SK-N-SH treated with all-trans-retinoic acid at 6 μM for 48 hours (cell line): ENCODE data around the gene PDSS1.

Experiments
- ATAC-seq: fragments of 200-7000 bp; cut with Tn5 transposase; 3 replicates; pipeline ENCODE4 v1.9.1; 2020; ENCODE audit warnings: mild to moderate bottlenecking, moderate library complexity
- BACH2 ChIP-seq: fragments of 250-450 bp; sonication (Bioruptor Pico); IDR thresholded peaks from 2 replicates; pipeline ENCODE4 v1.9.0; 2021; ENCODE audit warnings: mild to moderate bottlenecking, borderline replicate concordance
- CSDC2 ChIP-seq: fragments of 250-450 bp; sonication (Bioruptor Pico); IDR thresholded peaks from 2 replicates; pipeline ENCODE4 v1.5.0; 2020; ENCODE audit warnings: mild to moderate bottlenecking, moderate library complexity
- ISL1 ChIP-seq: fragments of 250-450 bp; sonication (Bioruptor Pico); IDR thresholded peaks from 2 replicates; pipeline ENCODE4 v2.1.2; 2022; ENCODE audit warnings: mild to moderate bottlenecking, moderate library complexity
- OSR1 ChIP-seq: fragments of 250-450 bp; sonication (Bioruptor Pico); IDR thresholded peaks from 2 replicates; pipeline ENCODE4 v1.8.0; 2022; ENCODE audit warnings: moderate library complexity, mild to moderate bottlenecking, inconsistent platforms
- RARB ChIP-seq: fragments of 250-450 bp; sonication (Bioruptor Pico); IDR thresholded peaks from 2 replicates; pipeline ENCODE4 v1.8.0; 2021; ENCODE audit warnings: mild to moderate bottlenecking, moderate library complexity
- SNAI2 ChIP-seq: fragments of 250-450 bp; sonication (Bioruptor Pico); IDR thresholded peaks from 2 replicates; pipeline ENCODE4 v1.5.0; 2020; ENCODE audit warnings: mild to moderate bottlenecking, moderate library complexity
- TCF4 ChIP-seq: fragments of 250-450 bp; sonication (Bioruptor Pico); IDR thresholded peaks from 2 replicates; pipeline ENCODE4 v1.8.0; 2021; ENCODE audit warnings: mild to moderate bottlenecking, moderate library complexity, borderline replicate concordance
- TOX ChIP-seq: fragments of 250-450 bp; sonication (Bioruptor Pico); IDR thresholded peaks from 2 replicates; pipeline ENCODE4 v1.8.0; 2021; ENCODE audit warnings: mild to moderate bottlenecking, moderate library complexity, borderline replicate concordance
- ZC3H10 ChIP-seq: fragments of 250-450 bp; sonication (Bioruptor Pico); IDR thresholded peaks from 2 replicates; pipeline ENCODE4 v1.5.1; 2021; ENCODE audit warnings: mild to moderate bottlenecking, moderate library complexity
- ZFP3 ChIP-seq: fragments of 250-450 bp; sonication (Bioruptor Pico); IDR thresholded peaks from 2 replicates; pipeline ENCODE4 v1.5.0; 2020; ENCODE audit warnings: mild to moderate bottlenecking, moderate library complexity
- ZFP30 ChIP-seq: fragments of 450-650 bp; formaldehyde crosslinking; IDR thresholded peaks from 2 replicates; pipeline ENCODE4 v1.5.0; 2022; ENCODE audit warnings: mild to moderate bottlenecking, moderate library complexity
- ZNF565 ChIP-seq: fragments of 450-650 bp; formaldehyde crosslinking; conservative IDR thresholded peaks from 2 replicates; pipeline ENCODE4 v1.5.0; 2020; ENCODE audit warnings: low read depth, mild to moderate bottlenecking, moderate library complexity
- ZNF70 ChIP-seq: fragments of 450-650 bp; formaldehyde crosslinking; IDR thresholded peaks from 2 replicates; pipeline ENCODE4 v1.5.0; 2020; ENCODE audit warnings: mild to moderate bottlenecking, moderate library complexity
- ZNF8 ChIP-seq: fragments of 450-650 bp; formaldehyde crosslinking; IDR thresholded peaks from 2 replicates; pipeline ENCODE4 v1.5.0; 2020; ENCODE audit warnings: mild to moderate bottlenecking, moderate library complexity
- TF ChIP-seq, protein P1 (sequence below): fragments of 250-450 bp; sonication (Bioruptor Pico); IDR thresholded peaks from 2 replicates; pipeline ENCODE4 v1.5.0; 2020; ENCODE audit warnings: mild to moderate bottlenecking, moderate library complexity
- TF ChIP-seq, protein P2 (sequence below): fragments of 250-450 bp; sonication (Bioruptor Pico); IDR thresholded peaks from 2 replicates; pipeline ENCODE4 v1.5.1; 2020; ENCODE audit warnings: low read depth, mild to moderate bottlenecking, moderate library complexity
- TF ChIP-seq, protein P3 (sequence below): fragments of 250-450 bp; sonication (Bioruptor Pico); IDR thresholded peaks from 2 replicates; pipeline ENCODE4 v1.8.0; 2021; ENCODE audit warnings: low read depth, mild to moderate bottlenecking, moderate library complexity, borderline replicate concordance
- TF ChIP-seq, protein P4 (sequence below): fragments of 250-450 bp; sonication (Bioruptor Pico); IDR thresholded peaks from 2 replicates; pipeline ENCODE4 v1.5.1; 2021; ENCODE audit warnings: mild to moderate bottlenecking, moderate library complexity
- TF ChIP-seq, protein P5 (sequence below): fragments of 250-450 bp; sonication (Bioruptor Pico); IDR thresholded peaks from 2 replicates; pipeline ENCODE4 v1.8.0; 2020; ENCODE audit warnings: mild to moderate bottlenecking, moderate library complexity, borderline replicate concordance

The PDSS1 gene

DNA sequence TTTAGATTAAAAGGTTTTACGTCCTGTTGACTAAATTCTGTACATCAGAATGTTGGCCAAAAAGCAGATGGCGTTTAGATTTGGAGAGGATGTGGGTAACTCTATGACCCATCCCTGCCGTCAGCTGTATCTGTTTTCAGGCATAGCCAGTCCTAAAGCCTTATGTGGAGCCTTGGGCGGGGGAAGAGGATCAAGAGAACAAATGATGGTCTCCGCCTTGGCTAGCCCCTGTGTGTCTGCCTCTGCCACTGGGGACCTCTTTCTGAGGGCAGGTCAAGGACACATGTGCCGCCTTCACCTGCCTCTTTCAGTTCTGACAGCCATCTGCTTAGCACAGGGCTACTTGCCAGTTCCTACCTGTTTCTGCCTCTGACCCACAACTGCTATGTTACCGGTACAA lies 24.1 kb downstream of the PDSS1 start:
- TF ChIP-seq, protein P1, sequence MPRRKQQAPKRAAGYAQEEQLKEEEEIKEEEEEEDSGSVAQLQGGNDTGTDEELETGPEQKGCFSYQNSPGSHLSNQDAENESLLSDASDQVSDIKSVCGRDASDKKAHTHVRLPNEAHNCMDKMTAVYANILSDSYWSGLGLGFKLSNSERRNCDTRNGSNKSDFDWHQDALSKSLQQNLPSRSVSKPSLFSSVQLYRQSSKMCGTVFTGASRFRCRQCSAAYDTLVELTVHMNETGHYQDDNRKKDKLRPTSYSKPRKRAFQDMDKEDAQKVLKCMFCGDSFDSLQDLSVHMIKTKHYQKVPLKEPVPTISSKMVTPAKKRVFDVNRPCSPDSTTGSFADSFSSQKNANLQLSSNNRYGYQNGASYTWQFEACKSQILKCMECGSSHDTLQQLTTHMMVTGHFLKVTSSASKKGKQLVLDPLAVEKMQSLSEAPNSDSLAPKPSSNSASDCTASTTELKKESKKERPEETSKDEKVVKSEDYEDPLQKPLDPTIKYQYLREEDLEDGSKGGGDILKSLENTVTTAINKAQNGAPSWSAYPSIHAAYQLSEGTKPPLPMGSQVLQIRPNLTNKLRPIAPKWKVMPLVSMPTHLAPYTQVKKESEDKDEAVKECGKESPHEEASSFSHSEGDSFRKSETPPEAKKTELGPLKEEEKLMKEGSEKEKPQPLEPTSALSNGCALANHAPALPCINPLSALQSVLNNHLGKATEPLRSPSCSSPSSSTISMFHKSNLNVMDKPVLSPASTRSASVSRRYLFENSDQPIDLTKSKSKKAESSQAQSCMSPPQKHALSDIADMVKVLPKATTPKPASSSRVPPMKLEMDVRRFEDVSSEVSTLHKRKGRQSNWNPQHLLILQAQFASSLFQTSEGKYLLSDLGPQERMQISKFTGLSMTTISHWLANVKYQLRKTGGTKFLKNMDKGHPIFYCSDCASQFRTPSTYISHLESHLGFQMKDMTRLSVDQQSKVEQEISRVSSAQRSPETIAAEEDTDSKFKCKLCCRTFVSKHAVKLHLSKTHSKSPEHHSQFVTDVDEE (CRISPR knock-in tag), result no peak
- TF ChIP-seq TOX (CRISPR knock-in tag) (no peak), ZNF70 (CRISPR knock-in tag) (no peak), BACH2 (CRISPR knock-in tag) (no peak), SNAI2 (CRISPR knock-in tag) (no peak), OSR1 (no peak), ISL1 (CRISPR knock-in tag) (no peak), RARB (CRISPR knock-in tag) (no peak), ZNF565 (CRISPR knock-in tag) (no peak), ZFP30 (no peak), ZFP3 (CRISPR knock-in tag) (no peak), CSDC2 (no peak), ZNF8 (no peak)
- TF ChIP-seq, protein P2, sequence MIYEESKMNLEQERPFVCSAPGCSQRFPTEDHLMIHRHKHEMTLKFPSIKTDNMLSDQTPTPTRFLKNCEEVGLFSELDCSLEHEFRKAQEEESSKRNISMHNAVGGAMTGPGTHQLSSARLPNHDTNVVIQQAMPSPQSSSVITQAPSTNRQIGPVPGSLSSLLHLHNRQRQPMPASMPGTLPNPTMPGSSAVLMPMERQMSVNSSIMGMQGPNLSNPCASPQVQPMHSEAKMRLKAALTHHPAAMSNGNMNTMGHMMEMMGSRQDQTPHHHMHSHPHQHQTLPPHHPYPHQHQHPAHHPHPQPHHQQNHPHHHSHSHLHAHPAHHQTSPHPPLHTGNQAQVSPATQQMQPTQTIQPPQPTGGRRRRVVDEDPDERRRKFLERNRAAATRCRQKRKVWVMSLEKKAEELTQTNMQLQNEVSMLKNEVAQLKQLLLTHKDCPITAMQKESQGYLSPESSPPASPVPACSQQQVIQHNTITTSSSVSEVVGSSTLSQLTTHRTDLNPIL, result no peak
- TF ChIP-seq, protein P3, sequence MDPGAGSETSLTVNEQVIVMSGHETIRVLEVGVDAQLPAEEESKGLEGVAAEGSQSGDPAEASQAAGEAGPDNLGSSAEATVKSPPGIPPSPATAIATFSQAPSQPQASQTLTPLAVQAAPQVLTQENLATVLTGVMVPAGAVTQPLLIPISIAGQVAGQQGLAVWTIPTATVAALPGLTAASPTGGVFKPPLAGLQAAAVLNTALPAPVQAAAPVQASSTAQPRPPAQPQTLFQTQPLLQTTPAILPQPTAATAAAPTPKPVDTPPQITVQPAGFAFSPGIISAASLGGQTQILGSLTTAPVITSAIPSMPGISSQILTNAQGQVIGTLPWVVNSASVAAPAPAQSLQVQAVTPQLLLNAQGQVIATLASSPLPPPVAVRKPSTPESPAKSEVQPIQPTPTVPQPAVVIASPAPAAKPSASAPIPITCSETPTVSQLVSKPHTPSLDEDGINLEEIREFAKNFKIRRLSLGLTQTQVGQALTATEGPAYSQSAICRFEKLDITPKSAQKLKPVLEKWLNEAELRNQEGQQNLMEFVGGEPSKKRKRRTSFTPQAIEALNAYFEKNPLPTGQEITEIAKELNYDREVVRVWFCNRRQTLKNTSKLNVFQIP (CRISPR knock-in tag), result no peak
- TF ChIP-seq, protein P4, sequence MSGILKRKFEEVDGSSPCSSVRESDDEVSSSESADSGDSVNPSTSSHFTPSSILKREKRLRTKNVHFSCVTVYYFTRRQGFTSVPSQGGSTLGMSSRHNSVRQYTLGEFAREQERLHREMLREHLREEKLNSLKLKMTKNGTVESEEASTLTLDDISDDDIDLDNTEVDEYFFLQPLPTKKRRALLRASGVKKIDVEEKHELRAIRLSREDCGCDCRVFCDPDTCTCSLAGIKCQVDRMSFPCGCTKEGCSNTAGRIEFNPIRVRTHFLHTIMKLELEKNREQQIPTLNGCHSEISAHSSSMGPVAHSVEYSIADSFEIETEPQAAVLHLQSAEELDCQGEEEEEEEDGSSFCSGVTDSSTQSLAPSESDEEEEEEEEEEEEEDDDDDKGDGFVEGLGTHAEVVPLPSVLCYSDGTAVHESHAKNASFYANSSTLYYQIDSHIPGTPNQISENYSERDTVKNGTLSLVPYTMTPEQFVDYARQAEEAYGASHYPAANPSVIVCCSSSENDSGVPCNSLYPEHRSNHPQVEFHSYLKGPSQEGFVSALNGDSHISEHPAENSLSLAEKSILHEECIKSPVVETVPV (CRISPR knock-in tag), result no peak
- TF ChIP-seq, protein P5, sequence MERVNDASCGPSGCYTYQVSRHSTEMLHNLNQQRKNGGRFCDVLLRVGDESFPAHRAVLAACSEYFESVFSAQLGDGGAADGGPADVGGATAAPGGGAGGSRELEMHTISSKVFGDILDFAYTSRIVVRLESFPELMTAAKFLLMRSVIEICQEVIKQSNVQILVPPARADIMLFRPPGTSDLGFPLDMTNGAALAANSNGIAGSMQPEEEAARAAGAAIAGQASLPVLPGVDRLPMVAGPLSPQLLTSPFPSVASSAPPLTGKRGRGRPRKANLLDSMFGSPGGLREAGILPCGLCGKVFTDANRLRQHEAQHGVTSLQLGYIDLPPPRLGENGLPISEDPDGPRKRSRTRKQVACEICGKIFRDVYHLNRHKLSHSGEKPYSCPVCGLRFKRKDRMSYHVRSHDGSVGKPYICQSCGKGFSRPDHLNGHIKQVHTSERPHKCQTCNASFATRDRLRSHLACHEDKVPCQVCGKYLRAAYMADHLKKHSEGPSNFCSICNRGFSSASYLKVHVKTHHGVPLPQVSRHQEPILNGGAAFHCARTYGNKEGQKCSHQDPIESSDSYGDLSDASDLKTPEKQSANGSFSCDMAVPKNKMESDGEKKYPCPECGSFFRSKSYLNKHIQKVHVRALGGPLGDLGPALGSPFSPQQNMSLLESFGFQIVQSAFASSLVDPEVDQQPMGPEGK (CRISPR knock-in tag), result no peak
- no peak for ATAC-seq

DNA sequence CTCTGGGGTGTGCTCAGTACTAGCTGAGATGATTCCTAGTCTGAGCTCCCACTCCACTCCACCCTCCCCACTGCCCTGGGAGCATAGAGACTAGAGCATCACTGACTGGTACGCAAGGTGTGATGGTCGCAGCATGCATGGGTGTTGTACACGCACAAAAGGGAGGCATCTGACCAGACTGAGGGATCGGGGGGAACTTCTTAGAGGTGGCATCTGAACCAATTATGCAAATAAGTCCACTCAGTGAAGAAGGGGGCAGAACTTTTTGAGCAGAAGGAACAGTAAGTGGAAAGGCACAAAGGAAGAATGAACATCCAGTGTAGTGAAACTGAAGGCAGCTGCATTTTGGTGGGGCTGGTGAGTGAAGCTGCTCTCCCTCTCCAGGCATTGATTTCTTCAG lies 25.5 kb downstream of the PDSS1 start:
- TF ChIP-seq TCF4 (CRISPR knock-in tag), result no peak
- TF ChIP-seq, protein P1 (CRISPR knock-in tag), result no peak
- TF ChIP-seq TOX (CRISPR knock-in tag), result no peak
- TF ChIP-seq ZC3H10 (CRISPR knock-in tag), result no peak
- TF ChIP-seq CSDC2, result no peak
- ATAC-seq, result no peak
